HG02763 (cell line): ENCODE measurements around the gene GTPBP3.

Source experiments
- ATAC-seq: cut with Tn5 transposase; IDR thresholded peaks from one replicate; pipeline ENCODE4 v1.9.1; 2021; ENCODE audit warnings: mild to moderate bottlenecking, moderate library complexity; ENCODE audit not compliant: unreplicated experiment

The GTPBP3 gene

DNA sequence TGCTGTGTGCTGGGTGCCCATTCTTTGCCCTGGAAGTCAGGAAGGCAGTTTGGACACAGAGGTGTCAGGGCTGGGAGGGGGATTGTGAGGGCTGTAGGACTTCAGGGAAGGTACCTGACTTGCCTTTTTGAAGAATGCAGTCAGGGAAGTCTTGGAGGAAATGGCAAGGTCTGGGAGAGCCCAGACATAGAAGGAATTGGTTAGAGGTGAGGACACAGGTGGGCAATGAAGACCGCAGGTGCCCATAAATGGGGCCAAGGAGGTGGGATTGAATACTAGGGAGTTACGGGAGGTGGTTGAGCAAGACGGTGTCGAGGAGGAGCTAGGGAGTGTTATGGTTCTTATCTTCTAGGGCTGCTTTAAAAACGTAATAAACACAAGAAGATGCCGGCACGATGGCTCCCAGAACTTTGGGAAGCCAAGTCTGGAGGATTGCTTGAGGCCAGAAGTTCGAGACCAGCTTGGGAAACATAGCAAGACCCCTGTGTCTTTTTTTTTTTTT, 29.4 kb upstream of the GTPBP3 start:
- ATAC-seq, result no peak

- ATAC-seq, result peak; percentile 60
Observed at GRCh38 chr19:17309198-17309964, 28.0 kb upstream of the GTPBP3 start, which contains the start of gene DDA1. TSS of gene DDA1 (plus strand) at chr19:17309563. CDS start at chr19:17309655, 92 bp downstream.

- ATAC-seq, result no peak
Observed at GRCh38 chr19:17309965-17310461, 27.3 kb upstream of the GTPBP3 start.

DNA sequence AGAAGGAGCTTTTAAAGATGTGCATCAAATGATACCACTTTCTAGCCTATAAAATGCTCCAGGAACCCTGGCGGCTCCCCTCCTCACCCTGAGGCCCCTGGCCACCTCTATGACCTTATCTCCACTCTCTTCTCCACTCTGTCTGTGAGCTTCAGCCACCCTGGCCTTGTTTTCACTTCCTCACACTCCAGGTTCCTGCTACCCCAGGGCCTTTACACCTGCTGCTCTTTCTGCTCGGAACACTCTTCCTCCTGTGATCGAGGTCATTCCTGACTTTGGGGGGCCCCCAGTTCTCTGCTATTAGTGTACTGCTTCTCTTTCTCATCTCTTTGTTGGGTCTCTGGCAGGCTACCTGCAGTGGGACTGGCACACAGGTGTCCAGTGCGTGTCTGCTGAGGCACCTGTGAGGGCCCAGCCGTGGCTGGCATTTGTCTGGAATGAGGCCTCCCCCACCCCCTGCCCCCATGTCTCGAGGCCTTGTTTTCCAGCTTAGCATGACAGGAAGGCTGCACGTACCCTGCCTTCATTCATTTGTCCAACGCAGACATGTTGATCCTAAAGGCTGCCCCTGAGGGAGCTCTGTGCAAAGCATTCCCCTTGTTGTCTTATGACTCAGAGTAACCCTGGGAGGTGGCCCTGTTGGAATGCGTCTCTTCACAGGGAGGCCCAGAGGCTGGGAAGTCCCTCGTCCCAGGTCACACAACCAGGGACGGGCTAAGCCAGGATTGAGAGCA, 25.7 kb upstream of the GTPBP3 start:
- no peak for ATAC-seq

GRCh38 chr19:17312189-17313113, 24.9 kb upstream of the GTPBP3 start:
- no peak for ATAC-seq

DNA sequence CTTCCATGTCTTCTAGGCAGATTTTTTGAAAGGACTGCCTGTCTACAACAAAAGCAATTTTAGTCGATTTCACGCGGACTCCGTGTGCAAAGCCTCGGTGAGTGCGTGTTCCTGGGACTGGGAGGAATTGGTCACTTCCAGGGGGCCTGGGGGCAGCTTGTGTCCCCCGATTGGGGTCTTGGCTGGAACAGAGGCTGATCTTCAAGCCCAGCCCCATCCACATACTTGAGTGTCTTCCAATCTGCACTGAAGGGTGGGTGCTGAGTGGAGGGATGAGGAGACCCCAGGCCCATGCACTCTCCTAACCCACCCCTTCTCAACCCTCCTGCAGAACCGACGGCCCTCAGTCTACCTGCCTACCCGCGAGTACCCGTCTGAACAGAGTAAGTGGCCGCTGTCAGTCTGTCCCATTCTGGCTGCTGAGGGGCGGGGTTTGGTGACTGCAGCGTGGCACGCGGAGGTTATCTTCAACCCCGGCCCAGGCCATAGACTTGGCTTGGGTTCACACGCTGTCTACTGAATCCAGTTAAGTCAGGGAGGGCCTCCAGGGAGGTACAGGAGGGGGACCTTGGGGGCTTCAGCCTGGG, 23.3 kb upstream of the GTPBP3 start:
- ATAC-seq, result no peak

GRCh38 chr19:17318966-17319365, 18.4 kb upstream of the GTPBP3 start:
- ATAC-seq, result no peak

DNA sequence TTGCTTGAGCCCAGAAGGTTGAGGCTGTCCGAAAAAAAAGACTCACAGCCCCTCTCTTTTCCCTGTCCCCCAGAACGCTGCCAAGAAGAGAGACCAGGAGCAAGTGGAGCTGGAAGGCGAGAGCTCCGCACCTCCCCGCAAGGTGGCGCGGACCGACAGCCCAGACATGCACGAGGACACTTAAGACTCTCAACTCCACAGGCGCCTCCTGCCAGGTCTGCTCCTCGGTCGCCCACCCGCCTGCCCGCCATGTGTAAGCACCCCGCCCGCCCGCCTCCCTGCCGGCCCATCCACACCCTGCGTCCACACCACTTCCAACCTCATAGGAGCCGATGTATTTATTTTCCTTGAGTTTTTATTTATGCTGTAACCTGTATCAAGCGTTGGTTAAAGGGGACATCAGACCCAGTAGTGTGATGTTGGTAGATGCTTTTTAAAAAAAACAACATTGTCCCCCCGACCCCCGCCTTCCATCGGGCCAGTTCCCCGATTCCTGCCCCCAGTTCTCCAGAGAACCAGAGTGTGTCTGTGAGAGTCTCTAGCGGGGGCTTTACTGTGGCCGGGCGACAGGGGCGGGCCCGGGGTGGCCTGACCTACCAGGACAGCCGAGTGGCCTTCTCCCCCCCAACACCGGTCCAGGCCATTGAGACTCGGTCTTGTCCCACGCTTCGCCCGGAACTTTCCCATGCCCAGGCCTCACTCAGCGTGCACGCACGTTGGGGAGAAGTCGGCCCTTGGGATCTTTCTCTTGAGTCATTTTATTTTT, 17.7 kb upstream of the GTPBP3 start:
- no peak for ATAC-seq

DNA sequence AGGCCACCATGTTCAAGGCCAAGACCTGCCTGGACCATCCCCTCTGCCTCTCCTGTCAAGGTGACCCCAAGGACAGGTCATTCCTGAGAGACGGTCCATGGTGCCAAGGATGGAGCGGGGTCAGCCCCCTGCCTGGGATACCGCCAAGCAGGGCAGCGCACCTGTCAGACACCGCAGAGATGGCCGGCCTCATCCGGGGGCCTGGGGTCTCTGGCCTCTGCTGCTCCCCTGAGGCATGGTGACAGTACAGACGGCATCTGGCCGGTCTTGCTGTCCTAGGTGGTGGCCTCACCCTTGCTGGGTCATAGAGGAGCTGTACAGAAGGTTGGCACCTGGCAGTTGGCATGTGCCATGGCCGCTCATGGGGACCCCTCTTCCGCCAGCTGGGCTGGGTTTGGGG, 16.9 kb upstream of the GTPBP3 start:
- no peak for ATAC-seq

- ATAC-seq, result no peak
Observed at GRCh38 chr19:17321655-17322489, 15.5 kb upstream of the GTPBP3 start.

GRCh38 chr19:17322854-17323253, 14.5 kb upstream of the GTPBP3 start:
- no peak for ATAC-seq

DNA sequence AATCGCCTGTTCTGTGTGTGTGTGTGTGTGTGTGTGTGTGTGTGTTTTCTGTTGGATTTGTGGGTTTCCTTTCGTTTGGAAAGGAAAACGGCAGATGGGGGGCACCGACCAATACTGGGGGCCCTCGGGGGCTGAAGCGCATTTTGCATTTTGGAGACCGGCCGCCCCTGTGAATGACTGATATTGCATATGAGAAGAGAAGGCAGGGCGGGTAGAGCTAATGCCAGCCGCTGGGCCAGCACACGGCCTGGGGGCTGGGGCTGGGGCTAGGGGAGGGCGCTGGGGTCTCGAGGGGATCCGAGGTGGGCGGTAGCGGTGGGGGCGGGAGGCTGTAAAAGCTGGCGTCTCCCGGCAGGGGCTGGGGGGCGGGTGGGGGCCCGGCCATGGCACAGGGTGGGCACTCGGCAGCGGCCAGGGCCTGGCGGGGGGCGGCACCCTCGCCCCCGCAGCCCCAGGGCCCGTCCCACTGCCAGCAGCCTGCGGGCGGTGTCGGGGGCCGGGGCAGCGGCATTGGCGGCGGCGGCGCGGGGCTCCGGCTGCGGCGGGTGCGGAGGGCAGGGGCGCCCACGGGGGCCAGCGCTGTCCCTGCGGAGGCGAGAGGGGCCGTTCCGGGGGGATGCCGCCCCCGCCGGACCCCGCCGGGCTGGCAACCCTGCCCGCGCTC, 13.9 kb upstream of the GTPBP3 start:
- ATAC-seq, result no peak

DNA sequence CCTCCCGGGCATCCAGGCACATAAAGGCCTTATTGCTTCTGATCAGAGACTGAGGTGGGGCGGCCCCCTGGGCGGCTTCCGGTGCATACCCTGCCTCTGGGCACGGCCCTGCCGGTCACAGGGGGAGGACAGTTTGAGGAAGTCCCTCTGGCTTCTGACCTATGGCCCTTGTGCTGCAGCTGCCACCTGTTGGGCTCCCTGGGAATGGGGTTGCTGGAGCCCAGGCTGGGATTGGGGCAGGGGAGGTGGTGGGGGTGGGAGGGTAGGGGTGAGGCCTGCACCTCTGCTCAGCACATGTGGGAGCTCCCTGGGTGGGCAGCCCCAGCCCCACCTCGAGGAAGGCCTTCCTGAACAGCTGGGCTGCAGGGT, 13.4 kb upstream of the GTPBP3 start:
- ATAC-seq, result no peak

- ATAC-seq, result no peak
Observed at GRCh38 chr19:17324357-17325114, 12.8 kb upstream of the GTPBP3 start.

- ATAC-seq, result no peak
Observed at GRCh38 chr19:17325133-17325532, 12.2 kb upstream of the GTPBP3 start.

- ATAC-seq, result no peak
Observed at GRCh38 chr19:17325881-17326594, 11.3 kb upstream of the GTPBP3 start.

DNA sequence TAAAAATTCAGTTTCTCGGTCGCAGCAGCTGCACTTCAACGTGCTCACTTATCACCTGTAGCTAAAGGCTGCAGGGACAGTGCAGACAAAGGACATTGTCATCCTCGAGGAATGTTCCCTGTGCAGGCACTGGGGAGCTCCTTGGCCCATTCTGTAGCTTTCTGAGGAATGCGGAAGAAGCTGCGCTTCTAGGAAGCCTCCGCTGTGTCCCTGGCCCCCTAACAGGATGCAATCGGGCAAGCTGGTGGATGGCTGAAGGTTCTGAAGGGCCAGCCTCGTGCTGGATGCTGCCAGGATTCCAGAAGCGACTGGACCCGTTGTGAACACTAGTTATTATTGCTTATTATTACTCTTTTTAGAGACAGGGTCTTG, 10.8 kb upstream of the GTPBP3 start:
- ATAC-seq, result no peak
